Activated CD4-positive, alpha-beta T cell treated with anti-CD3 and anti-CD28 coated beads, Interleukin-2, amount 10 ng/mL, durations not matched to agents 7 days and 5 days (primary cell): ENCODE results near the gene TCP1. TPM values are rescaled to one million over a fixed set of nuclear protein-coding genes. Genes with fewer than 3 reads are reported as not detected.
A peak's percentile ranks its signal among the peaks of the same experiment; 100 is the strongest.

ENCODE experiments used
- CTCF ChIA-PET: fragments of 350-600 bp; sonication (Branson Sonifier 250); formaldehyde crosslinking; loops from one replicate; lab custom pipeline; 2021; ENCODE audit warnings: antibody characterized with exemption; lab: Charles Lee
- POLR2A ChIA-PET: fragments of 350-600 bp; sonication (Branson Sonifier 250); formaldehyde crosslinking; loops from one replicate; lab custom pipeline; 2021; ENCODE audit warnings: antibody characterized with exemption; lab: Charles Lee
- DNase-seq: peaks from one replicate; pipeline ENCODE4 v3.0.0-alpha.2; 2020
- H3K27ac Mint-ChIP-seq: one replicate; pipeline ENCODE4 v1.8.0; 2021; ENCODE audit warnings: mild to moderate bottlenecking, moderate library complexity, mixed read lengths
- H3K27me3 Mint-ChIP-seq: one replicate; pipeline ENCODE4 v1.8.0; 2021; ENCODE audit warnings: mixed read lengths
- H3K36me3 Mint-ChIP-seq: one replicate; pipeline ENCODE4 v1.8.0; 2021; ENCODE audit warnings: low read depth, mixed read lengths
- H3K4me1 Mint-ChIP-seq: one replicate; pipeline ENCODE4 v1.8.0; 2021; ENCODE audit warnings: mixed read lengths
- H3K4me3 Mint-ChIP-seq: one replicate; pipeline ENCODE4 v1.8.0; 2021; ENCODE audit warnings: mild to moderate bottlenecking, moderate library complexity, mixed read lengths
- H3K9me3 Mint-ChIP-seq: one replicate; pipeline ENCODE4 v1.8.0; 2021; ENCODE audit warnings: mixed read lengths
- total RNA-seq, 2 experiments: library from RNA; stranded (reverse); gene quantifications; one replicate each; pipeline ENCODE4 v1.2.3, GENCODE V29; 2021

TCP1 gene
- total RNA-seq, 2 experiments from 2014 or later = 192 to 209 TPM

DNA sequence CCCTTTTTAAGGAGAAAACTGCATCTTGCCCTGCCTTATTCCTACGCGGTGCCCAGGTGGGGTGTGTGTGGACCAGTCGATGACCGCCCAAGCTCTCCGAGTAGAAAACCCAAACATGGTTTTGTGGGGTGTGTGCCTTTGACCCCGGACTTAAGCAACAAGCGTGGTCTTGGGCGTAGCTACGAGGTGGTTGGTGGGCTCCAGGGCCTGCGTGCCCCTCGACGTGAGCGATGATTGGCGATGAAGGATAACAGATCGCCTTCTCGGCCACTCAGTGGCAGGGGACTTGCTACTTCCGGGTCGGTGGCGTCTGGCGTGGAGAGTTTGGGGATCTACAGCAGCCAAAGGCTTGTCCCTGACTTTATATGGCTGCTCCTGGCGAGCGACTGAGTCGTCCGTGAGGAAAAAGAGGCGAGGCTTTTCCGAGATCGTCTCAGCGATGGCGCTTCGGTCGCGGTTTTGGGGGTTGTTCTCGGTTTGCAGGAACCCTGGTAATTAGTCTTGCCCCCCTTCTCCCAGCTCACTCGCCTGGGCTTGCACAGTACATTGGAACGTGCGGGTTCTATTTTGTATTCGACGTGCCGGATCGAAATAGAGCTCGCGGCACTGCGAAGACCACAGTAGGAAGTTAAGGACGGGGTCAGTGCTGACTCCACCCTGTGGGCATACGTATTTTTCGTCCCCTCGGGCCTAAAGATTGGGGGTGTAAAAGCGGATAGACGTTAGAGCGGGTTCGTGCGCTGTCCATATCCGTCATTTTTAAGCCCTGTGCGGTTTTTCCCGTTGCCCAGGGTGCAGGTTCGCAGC lies 950 bp upstream of the TCP1 start, which contains the start of gene MRPL18:
Gene MRPL18 (plus strand): TSS at position 319 of the 807 bp plus-strand sequence. CDS start 121 bp downstream, at position 440.
- H3K9me3 Mint-ChIP-seq = no peaks in the 10 kb centered on the region
- peak within 1 kb of the TSS; percentile 99 for H3K27ac Mint-ChIP-seq
- POLR2A ChIA-PET = interaction anchor here (0.6 to 1.7 kb wide), 6 partner anchors 29 to 183 kb away, joined by 3 to 6 read pairs (median 4); partner anchors contain the start of genes ACAT2, SOD2 and WTAP
- H3K4me3 Mint-ChIP-seq = peak within 1 kb of the TSS; percentile 100
- no peaks in the 10 kb centered on the region for H3K27me3 Mint-ChIP-seq
- H3K4me1 Mint-ChIP-seq = peaks cover 55% of the 10 kb centered on the region
- H3K36me3 Mint-ChIP-seq = peaks cover 68% of the 10 kb centered on the region
- DNase-seq = peak; percentile 93
- CTCF ChIA-PET = interaction anchor here (0.8 to 1.9 kb wide), 9 partner anchors 8 to 99 kb away, joined by 3 to 5 read pairs (median 4); partner anchors contain the start of gene PNLDC1

DNA sequence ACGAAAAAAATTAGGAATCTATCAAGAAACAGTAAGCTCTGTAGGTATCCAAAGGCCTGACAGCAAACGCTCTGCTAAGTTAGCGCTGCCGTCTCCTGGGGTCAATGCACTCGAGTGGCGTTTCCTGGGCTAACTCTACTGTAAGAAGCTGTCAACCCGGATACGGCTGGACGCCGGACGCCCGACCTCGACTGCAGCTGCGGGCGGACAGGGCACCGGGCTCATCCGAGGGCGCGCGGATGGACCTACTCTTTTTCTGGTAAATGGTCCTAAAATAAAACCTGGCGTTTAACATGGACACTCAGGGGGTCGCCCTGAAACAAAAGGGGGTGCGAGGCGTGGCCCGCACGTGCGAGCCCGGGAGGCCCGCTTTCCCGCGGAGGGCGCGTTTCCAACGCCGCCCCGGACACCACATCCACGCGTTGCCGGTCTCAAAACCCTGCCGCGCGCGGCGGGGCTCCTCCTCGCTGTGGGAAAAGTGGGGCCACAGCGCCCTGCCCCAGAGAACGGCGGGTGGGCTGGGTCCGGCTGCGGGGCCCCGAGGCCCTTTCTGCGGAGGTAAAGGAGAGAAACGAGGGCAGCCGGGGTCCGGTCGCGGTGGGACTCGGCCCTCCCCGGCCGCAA lies 537 bp downstream of the TCP1 start:
- Mint-ChIP-seq H3K27ac (peak overlapping the region; percentile 91), H3K27me3 (no peaks in the 10 kb centered on the region), H3K4me3 (peak overlapping the region; percentile 100), H3K36me3 (peaks cover 68% of the 10 kb centered on the region), H3K4me1 (peaks cover 55% of the 10 kb centered on the region), H3K9me3 (no peaks in the 10 kb centered on the region)
- peak; percentile 23 for DNase-seq
- POLR2A ChIA-PET = no interaction called here
- CTCF ChIA-PET = interaction anchor here (0.6 to 1.3 kb wide), 7 partner anchors 8 to 95 kb away, joined by 3 to 4 read pairs (median 3); no protein-coding TSS in a partner anchor

DNA sequence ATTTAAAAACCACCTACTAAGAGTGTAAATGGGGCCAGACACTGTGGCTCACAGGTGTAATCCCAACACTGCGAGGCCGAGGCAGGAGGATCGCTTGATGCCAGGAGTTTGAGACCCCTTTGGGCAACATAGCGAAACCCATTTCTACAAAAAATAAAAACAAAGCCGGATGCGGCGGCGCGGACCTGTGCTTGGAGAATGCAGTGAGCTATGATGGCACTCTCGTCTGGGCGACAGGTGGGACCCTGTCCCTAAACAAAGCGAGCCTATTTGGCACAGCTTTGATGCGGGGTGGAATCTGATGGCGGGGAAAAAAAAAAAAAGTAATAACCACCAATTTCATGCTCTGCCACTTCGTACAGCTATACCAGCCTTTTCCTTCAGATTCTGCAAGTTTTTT lies 1.1 kb downstream of the TCP1 start:
- Mint-ChIP-seq H3K4me1 (peaks cover 58% of the 10 kb centered on the region), H3K36me3 (peaks cover 68% of the 10 kb centered on the region), H3K27me3 (no peaks in the 10 kb centered on the region), H3K27ac (peak overlapping the region; percentile 91), H3K4me3 (peak overlapping the region; percentile 100), H3K9me3 (no peaks in the 10 kb centered on the region)
- peak; percentile 10 for DNase-seq
- POLR2A ChIA-PET = no interaction called here
- CTCF ChIA-PET = interaction anchor here (0.6 to 1.3 kb wide), 7 partner anchors 8 to 95 kb away, joined by 3 to 4 read pairs (median 3); no protein-coding TSS in a partner anchor

DNA sequence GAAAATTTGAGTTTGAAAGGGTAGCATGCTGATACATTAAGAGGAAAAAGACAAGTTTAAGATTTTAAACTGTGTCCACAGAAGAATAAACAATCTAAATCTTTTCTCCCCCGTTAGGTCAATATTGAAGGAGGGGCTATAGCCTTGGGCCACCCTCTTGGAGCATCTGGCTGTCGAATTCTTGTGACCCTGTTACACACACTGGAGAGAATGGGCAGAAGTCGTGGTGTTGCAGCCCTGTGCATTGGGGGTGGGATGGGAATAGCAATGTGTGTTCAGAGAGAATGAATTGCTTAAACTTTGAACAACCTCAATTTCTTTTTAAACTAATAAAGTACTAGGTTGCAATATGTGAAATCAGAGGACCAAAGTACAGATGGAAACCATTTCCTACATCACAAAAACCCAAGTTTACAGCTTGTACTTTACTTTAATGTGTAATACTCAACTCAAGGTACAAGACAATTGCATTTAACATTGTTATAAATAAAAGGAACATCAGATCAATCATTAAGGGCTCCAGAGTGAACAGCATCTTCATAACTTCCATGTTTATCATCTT lies 10.8 kb downstream of the TCP1 start:
- peaks cover 22% of the 10 kb centered on the region for H3K4me1 Mint-ChIP-seq
- no peaks in the 10 kb centered on the region for H3K27me3 Mint-ChIP-seq
- H3K9me3 Mint-ChIP-seq = no peaks in the 10 kb centered on the region
- CTCF ChIA-PET = interaction anchor here (0.5 to 1.5 kb wide), 2 partner anchors 14 to 155 kb away, joined by 3 to 5 read pairs; no protein-coding TSS in a partner anchor
- POLR2A ChIA-PET = no interaction called here
- DNase-seq = no peak
- no peak overlapping the region for H3K27ac Mint-ChIP-seq
- H3K36me3 Mint-ChIP-seq = peaks cover 68% of the 10 kb centered on the region
- H3K4me3 Mint-ChIP-seq = no peak overlapping the region

DNA sequence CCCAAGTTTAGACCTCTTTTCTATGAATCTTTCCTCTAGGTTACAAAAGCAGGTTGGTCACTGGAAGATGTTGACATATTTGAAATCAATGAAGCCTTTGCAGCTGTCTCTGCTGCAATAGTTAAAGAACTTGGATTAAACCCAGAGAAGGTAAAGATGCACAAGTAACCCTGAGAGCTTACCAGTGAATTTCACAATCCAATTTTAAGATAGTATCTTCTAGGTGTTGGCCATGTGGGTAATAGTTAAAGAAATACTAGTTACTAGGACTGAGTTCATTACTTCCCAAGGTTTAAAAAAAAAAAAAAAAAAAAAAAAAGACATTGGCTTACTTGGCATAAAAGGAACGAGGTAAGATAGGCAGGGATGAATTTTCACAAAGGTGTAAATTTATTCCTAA lies 11.3 kb downstream of the TCP1 start:
- Mint-ChIP-seq H3K9me3 (no peaks in the 10 kb centered on the region), H3K27me3 (no peaks in the 10 kb centered on the region), H3K36me3 (peaks cover 65% of the 10 kb centered on the region), H3K4me1 (peaks cover 19% of the 10 kb centered on the region), H3K27ac (no peak overlapping the region), H3K4me3 (no peak overlapping the region)
- ChIA-PET CTCF (interaction anchor here (1.5 kb wide), 1 partner anchor 15 kb away, joined by 5 read pairs; no protein-coding TSS in a partner anchor), POLR2A (no interaction called here)
- DNase-seq = no peak

DNA sequence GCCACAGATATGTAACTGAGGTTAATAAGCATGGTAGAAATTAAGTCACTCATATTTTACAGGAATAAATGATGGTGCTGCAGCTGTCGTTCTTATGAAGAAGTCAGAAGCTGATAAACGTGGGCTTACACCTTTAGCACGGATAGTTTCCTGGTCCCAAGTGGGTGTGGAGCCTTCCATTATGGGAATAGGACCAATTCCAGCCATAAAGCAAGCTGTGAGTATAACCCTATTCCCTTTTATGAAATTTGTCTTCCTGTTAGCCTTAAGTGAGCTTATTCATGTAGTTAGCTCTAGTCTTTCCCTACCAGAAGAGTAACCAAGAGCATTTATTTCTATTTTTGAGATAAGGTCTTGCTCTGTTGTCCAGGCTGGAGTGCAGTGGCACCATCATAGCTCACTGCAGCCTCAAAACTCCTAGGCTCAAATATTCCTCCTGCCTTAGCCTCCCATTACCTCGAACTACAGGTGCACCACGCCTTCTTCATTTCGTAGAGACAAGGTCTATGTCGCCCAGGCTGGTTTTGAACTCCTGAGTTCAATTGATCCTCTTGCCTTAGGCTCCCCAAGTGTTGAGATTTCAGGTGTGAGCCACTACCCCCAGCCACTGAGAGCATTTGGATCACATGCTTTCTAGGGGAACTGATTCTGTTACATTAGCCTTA lies 12.0 kb downstream of the TCP1 start:
- Mint-ChIP-seq H3K9me3 (no peaks in the 10 kb centered on the region), H3K27me3 (no peaks in the 10 kb centered on the region), H3K27ac (no peak overlapping the region)

DNA sequence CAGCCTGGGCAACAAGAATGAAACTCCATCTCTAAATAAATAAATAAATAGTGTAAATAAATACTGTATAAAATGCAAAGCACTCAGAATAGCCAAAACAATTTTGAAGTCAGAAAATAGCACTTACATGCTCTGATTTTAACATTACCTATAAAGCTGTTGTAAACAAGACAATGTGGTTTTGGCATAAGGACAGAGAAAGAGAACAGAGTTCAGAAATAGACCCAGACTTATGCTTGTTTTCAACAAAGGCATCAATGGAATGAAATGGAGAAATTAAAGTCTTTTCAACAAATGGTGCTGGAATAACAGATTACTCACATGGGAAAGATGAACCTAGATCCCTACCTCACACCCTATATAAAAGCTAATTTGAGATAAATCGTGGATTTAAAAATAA lies 17.2 kb downstream of the TCP1 start:
- no peak for DNase-seq
- H3K9me3 Mint-ChIP-seq = no peaks in the 10 kb centered on the region

More for the DNA sequence above, 12.0 kb downstream of the TCP1 start:
- no peak overlapping the region for H3K4me3 Mint-ChIP-seq
- DNase-seq = no peak
- peaks cover 59% of the 10 kb centered on the region for H3K36me3 Mint-ChIP-seq
- ChIA-PET POLR2A (no interaction called here), CTCF (interaction anchor here (1.5 kb wide), 1 partner anchor 16 kb away, joined by 5 read pairs; no protein-coding TSS in a partner anchor)
- peaks cover 12% of the 10 kb centered on the region for H3K4me1 Mint-ChIP-seq

DNA sequence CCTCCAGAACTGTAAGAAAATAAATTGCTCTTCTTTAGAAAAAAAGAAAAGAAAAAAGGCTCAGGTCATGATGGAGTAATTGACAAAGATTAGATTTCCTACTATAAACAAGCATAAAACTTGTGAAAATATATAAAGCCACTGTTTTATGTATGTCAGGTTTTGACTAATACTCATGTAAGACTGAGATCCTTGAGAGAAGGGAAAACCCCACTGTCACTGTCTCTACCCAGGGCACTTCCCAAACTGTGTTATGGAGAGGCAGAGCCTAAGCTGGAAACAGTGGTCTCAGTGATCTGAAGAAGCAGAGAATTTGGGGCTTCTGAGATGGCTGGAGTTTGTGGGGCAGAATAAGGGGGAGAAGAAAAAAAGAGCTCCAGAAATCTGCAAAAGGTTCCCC lies 19.9 kb downstream of the TCP1 start:
- Mint-ChIP-seq H3K4me1 (peaks cover 13% of the 10 kb centered on the region), H3K4me3 (no peak overlapping the region), H3K36me3 (peaks cover 64% of the 10 kb centered on the region), H3K27me3 (no peaks in the 10 kb centered on the region), H3K9me3 (no peaks in the 10 kb centered on the region), H3K27ac (no peak overlapping the region)
- CTCF ChIA-PET = interaction anchor here (1.5 kb wide), 1 partner anchor 11 kb away, joined by 3 read pairs; no protein-coding TSS in a partner anchor
- DNase-seq = no peak
- POLR2A ChIA-PET = no interaction called here

More for the DNA sequence above, 17.2 kb downstream of the TCP1 start:
- peaks cover 1% of the 10 kb centered on the region for H3K4me1 Mint-ChIP-seq
- ChIA-PET CTCF (interaction anchor here (1.0 to 1.3 kb wide), 4 partner anchors 10 to 17 kb away, joined by 3 to 4 read pairs (median 4); partner anchors contain the start of gene TCP1), POLR2A (no interaction called here)
- no peak overlapping the region for H3K4me3 Mint-ChIP-seq
- H3K27me3 Mint-ChIP-seq = no peaks in the 10 kb centered on the region
- peaks cover 56% of the 10 kb centered on the region for H3K36me3 Mint-ChIP-seq
- no peak overlapping the region for H3K27ac Mint-ChIP-seq

DNA sequence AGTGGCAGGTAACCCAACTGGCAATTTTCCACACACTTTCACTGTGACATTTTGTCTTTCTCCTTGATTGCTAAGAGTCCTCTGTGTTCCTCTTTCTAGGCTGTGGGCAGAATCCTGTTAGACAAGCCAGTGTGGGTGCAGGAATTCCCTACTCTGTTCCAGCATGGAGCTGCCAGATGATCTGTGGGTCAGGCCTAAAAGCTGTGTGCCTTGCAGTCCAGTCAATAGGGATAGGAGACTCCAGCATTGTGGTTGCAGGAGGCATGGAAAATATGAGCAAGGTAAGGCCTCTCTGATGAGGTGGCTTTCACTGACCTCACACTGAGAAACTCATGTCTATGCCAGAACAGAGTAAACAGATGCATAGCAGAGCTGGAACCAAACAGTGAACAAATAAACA lies 22.5 kb downstream of the TCP1 start:
- POLR2A ChIA-PET = no interaction called here
- Mint-ChIP-seq H3K27me3 (no peaks in the 10 kb centered on the region), H3K9me3 (no peaks in the 10 kb centered on the region), H3K27ac (no peak overlapping the region), H3K4me3 (no peak overlapping the region), H3K36me3 (peaks cover 65% of the 10 kb centered on the region), H3K4me1 (peaks cover 21% of the 10 kb centered on the region)
- CTCF ChIA-PET = interaction anchor here (1.2 kb wide), 1 partner anchor 21 kb away, joined by 3 read pairs; no protein-coding TSS in a partner anchor
- no peak for DNase-seq

DNA sequence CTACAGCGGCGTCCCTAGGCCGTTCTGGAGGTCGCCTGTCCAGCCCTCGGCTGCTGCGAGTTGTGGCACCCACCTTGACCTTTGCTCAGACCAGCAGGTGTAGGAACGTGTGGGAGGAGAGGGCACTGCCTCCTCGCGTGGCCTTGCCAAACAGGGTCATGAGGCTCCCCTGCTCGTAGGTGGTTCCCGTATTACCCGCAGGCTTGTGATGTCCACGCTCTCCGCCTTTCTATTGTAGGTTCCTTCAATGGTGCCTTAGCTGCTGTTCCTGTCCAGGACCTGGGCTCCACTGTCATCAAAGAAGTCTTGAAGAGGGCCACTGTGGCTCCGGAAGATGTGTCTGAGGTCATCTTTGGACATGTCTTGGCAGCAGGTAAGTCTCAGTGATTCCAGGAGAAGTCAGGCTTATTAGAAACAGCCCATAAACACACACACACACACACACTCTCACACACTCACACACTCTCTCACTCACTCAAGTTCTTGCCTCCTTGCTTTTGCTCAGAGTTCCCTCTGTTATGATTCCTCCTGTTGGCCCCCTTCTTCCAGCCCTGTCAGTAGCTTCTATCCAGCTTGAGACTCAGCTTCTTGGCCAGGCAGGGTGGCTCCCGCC lies 26.6 kb downstream of the TCP1 start:
- H3K4me1 Mint-ChIP-seq = peaks cover 42% of the 10 kb centered on the region
- no peaks in the 10 kb centered on the region for H3K9me3 Mint-ChIP-seq
- peaks cover 49% of the 10 kb centered on the region for H3K36me3 Mint-ChIP-seq
- ChIA-PET CTCF (no interaction called here), POLR2A (no interaction called here)
- no peaks in the 10 kb centered on the region for H3K27me3 Mint-ChIP-seq
- peak overlapping the region; percentile 85 for H3K4me3 Mint-ChIP-seq
- peak overlapping the region; percentile 94 for H3K27ac Mint-ChIP-seq
- peak; percentile 30 for DNase-seq

DNA sequence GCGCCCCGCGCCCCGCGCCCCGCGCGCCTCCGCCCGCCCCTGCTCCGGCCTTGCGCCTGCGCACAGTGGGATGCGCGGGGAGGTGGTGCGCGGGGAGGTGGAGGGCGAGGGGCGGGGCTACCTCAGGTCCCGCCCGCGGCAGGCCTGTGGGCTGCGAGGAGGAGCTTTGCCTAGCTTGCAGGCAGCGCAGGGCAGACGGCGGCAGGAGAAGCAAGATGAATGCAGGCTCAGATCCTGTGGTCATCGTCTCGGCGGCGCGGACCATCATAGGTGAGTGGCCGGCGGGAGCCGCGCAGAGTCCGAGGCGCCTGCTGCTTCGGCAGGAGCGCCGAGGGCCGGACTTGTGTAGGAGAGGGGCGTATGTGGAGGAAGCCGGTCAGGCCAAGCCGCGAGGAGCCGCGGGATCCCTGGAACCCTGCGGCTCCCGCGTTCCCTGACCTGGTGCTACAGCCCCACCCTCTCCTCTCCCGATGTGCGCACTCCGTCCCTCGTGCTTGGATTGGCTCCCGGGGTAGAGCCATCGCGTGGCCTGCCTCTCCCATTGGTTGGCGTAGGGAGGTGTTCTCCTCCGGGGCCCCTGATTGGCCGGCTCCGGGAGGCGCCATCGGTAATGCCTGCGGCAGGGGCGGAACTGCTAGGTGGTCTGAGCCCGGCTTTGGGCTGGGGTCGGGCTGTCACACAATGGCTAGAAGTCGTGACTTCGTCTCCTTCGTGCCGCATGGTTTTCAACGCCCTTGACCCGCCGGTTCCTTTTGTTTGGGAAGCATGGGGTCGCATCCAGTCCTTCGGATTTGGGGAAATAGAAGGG lies 27.3 kb downstream of the TCP1 start, which contains the start of gene ACAT2:
Gene ACAT2 (plus strand): TSS at position 173 of the 808 bp plus-strand sequence. CDS start 43 bp downstream, at position 216.
- H3K9me3 Mint-ChIP-seq = no peaks in the 10 kb centered on the region
- H3K4me3 Mint-ChIP-seq = peak within 1 kb of the TSS; percentile 85
- peaks cover 42% of the 10 kb centered on the region for H3K4me1 Mint-ChIP-seq
- peak; percentile 95 for DNase-seq
- H3K36me3 Mint-ChIP-seq = peaks cover 52% of the 10 kb centered on the region
- CTCF ChIA-PET = interaction anchor here (1.2 kb wide), 1 partner anchor 28 kb away, joined by 4 read pairs; no protein-coding TSS in a partner anchor
- POLR2A ChIA-PET = interaction anchor here (1.0 kb wide), 1 partner anchor 28 kb away, joined by 6 read pairs; the partner anchor contains the start of genes MRPL18 and TCP1
- H3K27ac Mint-ChIP-seq = peak within 1 kb of the TSS; percentile 94
- no peaks in the 10 kb centered on the region for H3K27me3 Mint-ChIP-seq
